Sigmoid colon (tissue), 7 donors: Measurements from ENCODE around the gene SACM1L. TPM values are rescaled to one million over a fixed set of nuclear protein-coding genes. Genes with fewer than 3 reads are reported as not detected.
"Not testable (repeated sequence)": the region's sequence is repeated elsewhere in the genome, so short reads cannot be mapped to it uniquely, and the experiment has no call there.

ENCODE experiments used
- DNase-seq: peaks from one replicate; pipeline ENCODE4 v3.0.0-alpha.2; 2019
- H3K27ac ChIP-seq, 4 donors: fragments of 200-600 bp; sonication (generic); one replicate each; pipeline ENCODE4 v1.5.1; 2016 to 2019; ENCODE audit warnings: mild to moderate bottlenecking in 1 of 4
- H3K27me3 ChIP-seq, 3 donors: fragments of 200-600 bp; sonication (generic); one replicate each; pipeline ENCODE4 v1.5.1; 2019; ENCODE audit warnings: mild to moderate bottlenecking in 1 of 3
- H3K36me3 ChIP-seq, 4 donors: fragments of 200-600 bp; sonication (generic); one replicate each; pipeline ENCODE4 v1.5.1; 2016 to 2019
- H3K4me1 ChIP-seq, 4 donors: fragments of 200-600 bp; sonication (generic); one replicate each; pipeline ENCODE4 v1.5.1; 2017 to 2019
- H3K4me3 ChIP-seq, 4 donors: fragments of 200-600 bp; sonication (generic); one replicate each; pipeline ENCODE4 v1.5.1; 2017 to 2019; ENCODE audit warnings: mild to moderate bottlenecking in 2 of 4, moderate library complexity in 1 of 4
- H3K9me3 ChIP-seq, 4 donors: fragments of 200-600 bp in 3 of 4; sonication (generic) in 3 of 4; one replicate each; pipeline versions ENCODE4 v1.5.1 to v1.6.1; 2013 to 2019
- CTCF ChIP-seq, 4 experiments: fragments of 450-650 bp in 3 of 4; fragments of 200-600 bp in 1 of 4; IDR thresholded peaks; one replicate each; pipeline ENCODE4 v1.5.1; 2016 to 2019; ENCODE audit warnings: antibody characterized with exemption in 4 of 4, mild to moderate bottlenecking in 3 of 4, moderate library complexity in 2 of 4
- EP300 ChIP-seq, 4 donors: sonication (generic); formaldehyde crosslinking; IDR thresholded peaks; one replicate each; pipeline ENCODE4 v1.6.1; 2017; ENCODE audit warnings: antibody characterized with exemption in 4 of 4
- POLR2A ChIP-seq, 2 donors: fragments of 450-650 bp; IDR thresholded peaks; one replicate each; pipeline ENCODE4 v1.6.1; 2016; ENCODE audit warnings: antibody characterized with exemption in 2 of 2, mild to moderate bottlenecking in 2 of 2, moderate library complexity in 2 of 2
- POLR2AphosphoS5 ChIP-seq, 4 donors: sonication (generic); formaldehyde crosslinking; IDR thresholded peaks; one replicate each; pipeline ENCODE4 v1.6.1; 2017; ENCODE audit warnings: antibody characterized with exemption in 4 of 4
- WGBS, 2 donors: extraction: QIAGEN DNeasy Blood & Tissue Kit; methylation state at CpG; one replicate each; pipeline ENCODE4 v1.1.7; 2013; 5-methylcytosine and 5-hydroxymethylcytosine counted together
- intact Hi-C: fragments of 100-400 bp; cut with DNase I; formaldehyde crosslinking; loops from one replicate; pipeline ENCODE4 v1.15.1; 2023
- polyA plus RNA-seq, 3 donors: library from polyadenylated mRNA; stranded (reverse); fragments of 200-250 nt; gene quantifications; one replicate each; pipeline ENCODE4 v1.2.3, GENCODE V29; 2013
- total RNA-seq, 4 donors: library from RNA; depleted of rRNA; stranded (reverse); fragments of >200 nt; gene quantifications; one replicate each; pipeline ENCODE4 v1.1.0, GENCODE V29; 2016
- donor health status: healthy with polysubstance abuse.
- donor health status: Bipolar disorder and iron deficiency.
- donor health status: healthy.

Gene SACM1L
- total and polyA plus RNA-seq, 7 donors: 21.6 to 44.6 (median 38.5) TPM

- no peak overlapping the region for H3K27ac ChIP-seq
- H3K4me1 ChIP-seq: peaks cover 0 to 59% (median 47%) of the 10 kb centered on the region in 4 donors
- no peaks in the 10 kb centered on the region for H3K9me3 ChIP-seq
- no peak for DNase-seq
- intact Hi-C loops: no loop called here
- 89 to 95% methylated on average over 2 of the region's 2 CpGs for WGBS, 2 donors
- H3K27me3 ChIP-seq: no peaks in the 10 kb centered on the region
- TF ChIP-seq POLR2AphosphoS5 (IDR thresholded peaks at IDR 0.05): no peak
- no peak for TF ChIP-seq CTCF (IDR thresholded peaks at IDR 0.05)
- TF ChIP-seq EP300 (IDR thresholded peaks at IDR 0.05): no peak
- TF ChIP-seq POLR2A (IDR thresholded peaks at IDR 0.05): no peak
- H3K4me3 ChIP-seq: no peak overlapping the region
- peaks cover 0 to 10% (median 0%) of the 10 kb centered on the region in 4 donors for H3K36me3 ChIP-seq
These were observed 2.6 kb downstream of the SACM1L start for GRCh38 chr3:45691842-45692241.

- DNase-seq: no peak
- TF ChIP-seq POLR2AphosphoS5 (IDR thresholded peaks at IDR 0.05) (no peak), POLR2A (IDR thresholded peaks at IDR 0.05) (no peak), CTCF (IDR thresholded peaks at IDR 0.05) (no peak), EP300 (IDR thresholded peaks at IDR 0.05) (no peak)
- no peaks in the 10 kb centered on the region for H3K27me3 ChIP-seq
- H3K4me3 ChIP-seq: no peak overlapping the region
- intact Hi-C loops: no loop called here
- WGBS, 2 donors: 74 to 93% methylated on average over 3 of the region's 3 CpGs
- peaks cover 0 to 58% (median 45%) of the 10 kb centered on the region in 4 donors for H3K4me1 ChIP-seq
- no peaks in the 10 kb centered on the region for H3K9me3 ChIP-seq
- H3K36me3 ChIP-seq: peaks cover 0 to 10% (median 0%) of the 10 kb centered on the region in 4 donors
- no peak overlapping the region for H3K27ac ChIP-seq
These were observed 3.7 kb downstream of the SACM1L start for GRCh38 chr3:45692866-45693265.

GRCh38 chr3:45693941-45694521 is 4.8 kb downstream of the SACM1L start:
- H3K4me1 ChIP-seq: peaks cover 0 to 51% (median 41%) of the 10 kb centered on the region in 4 donors
- WGBS, 2 donors: 45 to 79% methylated on average over 3 of the region's 3 CpGs

GRCh38 chr3:45695166-45695565 is 6.0 kb downstream of the SACM1L start:
- H3K27me3 ChIP-seq, H3K36me3 ChIP-seq, H3K9me3 ChIP-seq, DNase-seq, intact Hi-C loops, H3K27ac ChIP-seq, H3K4me3 ChIP-seq: not testable (repeated sequence)
- 88 to 97% methylated on average over 4 of the region's 4 CpGs for WGBS, 2 donors
- H3K4me1 ChIP-seq: peaks cover 0 to 56% (median 43%) of the 10 kb centered on the region in 4 donors

More at GRCh38 chr3:45693941-45694521, 4.8 kb downstream of the SACM1L start:
- TF ChIP-seq POLR2AphosphoS5 (IDR thresholded peaks at IDR 0.05) (no peak), EP300 (IDR thresholded peaks at IDR 0.05) (no peak), CTCF (IDR thresholded peaks at IDR 0.05) (no peak), POLR2A (IDR thresholded peaks at IDR 0.05) (no peak)
- Histone ChIP-seq H3K4me3 (no peak overlapping the region), H3K27ac (no peak overlapping the region), H3K27me3 (no peaks in the 10 kb centered on the region), H3K9me3 (no peaks in the 10 kb centered on the region), H3K36me3 (peaks cover 0 to 10% (median 0%) of the 10 kb centered on the region in 4 donors)
- intact Hi-C loops: no loop called here
- DNase-seq: no peak

- Histone ChIP-seq H3K36me3 (peaks cover 0 to 21% (median under 1%) of the 10 kb centered on the region in 4 donors), H3K9me3 (no peaks in the 10 kb centered on the region), H3K27ac (no peak overlapping the region), H3K4me3 (no peak overlapping the region), H3K4me1 (peaks cover 0 to 17% (median 6%) of the 10 kb centered on the region in 4 donors), H3K27me3 (no peaks in the 10 kb centered on the region)
- 87 to 97% methylated on average over 6 of the region's 6 CpGs for WGBS, 2 donors
- intact Hi-C loops: no loop called here
- no peak for DNase-seq
- TF ChIP-seq EP300 (IDR thresholded peaks at IDR 0.05) (no peak), POLR2A (IDR thresholded peaks at IDR 0.05) (no peak), CTCF (IDR thresholded peaks at IDR 0.05) (no peak), POLR2AphosphoS5 (IDR thresholded peaks at IDR 0.05) (no peak)
These were observed 11.4 kb downstream of the SACM1L start for GRCh38 chr3:45700570-45701073.
